B cell (primary cell): ENCODE results near the gene AGFG2. TPM values are rescaled to one million over a fixed set of nuclear protein-coding genes. Genes with fewer than 3 reads are reported as not detected.

Source experiments
- ATAC-seq: fragments of 200-7000 bp; cut with Tn5 transposase; one replicate; pipeline ENCODE4 v1.10.0; 2021; ENCODE audit warnings: low read depth, mild to moderate bottlenecking, moderate number of reproducible peaks, moderate library complexity
- CTCF ChIA-PET: fragments of 350-600 bp; sonication (Branson Sonifier 250); formaldehyde crosslinking; loops from one replicate; lab custom pipeline; 2021; ENCODE audit warnings: antibody characterized with exemption, inconsistent platforms; lab: Charles Lee
- POLR2A ChIA-PET: fragments of 350-600 bp; sonication (Branson Sonifier 250); formaldehyde crosslinking; loops from one replicate; lab custom pipeline; 2021; ENCODE audit warnings: antibody characterized with exemption; lab: Charles Lee
- DNase-seq: peaks from one replicate; pipeline ENCODE4 v3.0.0; 2013
- H2AFZ ChIP-seq: 2 replicates; pipeline ENCODE4 v1.6.1; 2012; ENCODE audit warnings: mild to moderate bottlenecking, low read depth, low read length; ENCODE audit not compliant: insufficient read depth, poor library complexity, severe bottlenecking
- H3K27ac ChIP-seq, 2 donors: 1 replicate in 1 of 2; 2 replicates in 1 of 2; pipeline ENCODE4 v1.5.1; 2012 to 2013; ENCODE audit warnings: low read length in 2 of 2, mild to moderate bottlenecking in 2 of 2, moderate library complexity in 1 of 2
- H3K27me3 ChIP-seq, 4 experiments: fragments of 200-600 bp in 1 of 4; sonication (generic) in 1 of 4; replicated peaks in 1 of 4; 1 replicate in 2 of 4; 2 replicates in 2 of 4; pipeline versions ENCODE4 v1.6.1 to v1.7.0; 2013 to 2016; ENCODE audit warnings: low read length in 3 of 4, mild to moderate bottlenecking in 2 of 4, mixed read lengths in 1 of 4, moderate library complexity in 1 of 4; ENCODE audit not compliant: insufficient read depth in 4 of 4, control insufficient read depth in 3 of 4; ENCODE audit errors: control extremely low read depth in 1 of 4
- H3K36me3 ChIP-seq, 2 experiments: replicated peaks in 1 of 2; 1 replicate in 1 of 2; 2 replicates in 1 of 2; pipeline versions ENCODE4 v1.6.1 to v1.7.1; 2013; ENCODE audit warnings: low read length in 1 of 2; ENCODE audit not compliant: insufficient read depth in 2 of 2, control insufficient read depth in 1 of 2; ENCODE audit errors: control extremely low read depth in 1 of 2, extremely low read depth in 1 of 2
- H3K4me1 ChIP-seq, 2 donors: fragments of 200-600 bp in 1 of 2; sonication (generic) in 1 of 2; 1 replicate in 1 of 2; 2 replicates in 1 of 2; pipeline versions ENCODE4 v1.5.1 to v1.6.1; 2013 to 2017; ENCODE audit warnings: low read length in 2 of 2; ENCODE audit not compliant: control insufficient read depth in 2 of 2, insufficient read depth in 2 of 2
- H3K4me2 ChIP-seq: replicated peaks from 2 replicates; pipeline ENCODE3; 2012; ENCODE audit warnings: mild to moderate bottlenecking, low read depth, low read length; ENCODE audit not compliant: poor library complexity, severe bottlenecking
- H3K4me3 ChIP-seq, 5 experiments: fragments of 200-600 bp in 1 of 5; sonication (generic) in 1 of 5; 1 replicate in 3 of 5; 2 replicates in 2 of 5; pipeline versions ENCODE4 v1.5.1 to v1.7.0; 2011 to 2016; ENCODE audit warnings: low read length in 4 of 5, mild to moderate bottlenecking in 4 of 5, low read depth in 2 of 5, control low read depth in 1 of 5, moderate library complexity in 1 of 5; ENCODE audit not compliant: insufficient read depth in 1 of 5; ENCODE audit errors: control extremely low read depth in 1 of 5, extremely low read depth in 1 of 5
- H3K79me2 ChIP-seq: fragments of 200-600 bp; sonication (generic); one replicate; pipeline ENCODE4 v1.6.0; 2016; ENCODE audit warnings: low read length; ENCODE audit not compliant: control insufficient read depth, insufficient read depth
- H3K9ac ChIP-seq: fragments of 200-600 bp; sonication (generic); 2 replicates; pipeline ENCODE4 v1.6.1; 2017; ENCODE audit warnings: mild to moderate bottlenecking, low read length, moderate library complexity
- H3K9me3 ChIP-seq, 3 donors: one replicate each; pipeline versions ENCODE4 v1.6.1 to v1.7.1; 2013; ENCODE audit warnings: low read length in 2 of 3; ENCODE audit not compliant: control insufficient read depth in 2 of 3, insufficient read depth in 1 of 3; ENCODE audit errors: control extremely low read depth in 1 of 3
- H4K20me1 ChIP-seq: 2 replicates; pipeline ENCODE4 v1.6.0; 2012; ENCODE audit warnings: mild to moderate bottlenecking, low read length; ENCODE audit not compliant: insufficient read depth, control insufficient read depth, poor library complexity, severe bottlenecking
- H3K27ac Mint-ChIP-seq: one replicate; pipeline ENCODE4 v1.8.0; 2021; ENCODE audit warnings: mixed read lengths
- H3K27me3 Mint-ChIP-seq: one replicate; pipeline ENCODE4 v1.8.0; 2021; ENCODE audit warnings: mixed read lengths
- H3K4me1 Mint-ChIP-seq: one replicate; pipeline ENCODE4 v1.8.0; 2021; ENCODE audit warnings: mixed read lengths
- H3K4me3 Mint-ChIP-seq: one replicate; pipeline ENCODE4 v1.8.0; 2021; ENCODE audit warnings: mixed read lengths
- H3K9me3 Mint-ChIP-seq: one replicate; pipeline ENCODE4 v1.8.0; 2022; ENCODE audit warnings: mixed read lengths; ENCODE audit not compliant: insufficient read depth
- CTCF ChIP-seq: fragments of 200-600 bp; IDR thresholded peaks from one replicate; pipeline ENCODE4 v1.8.0; 2022; ENCODE audit warnings: antibody characterized with exemption, mild to moderate bottlenecking
- EZH2 ChIP-seq: IDR thresholded peaks from 2 replicates; pipeline ENCODE4 v1.6.1; 2012; ENCODE audit warnings: borderline replicate concordance, low read depth, mild to moderate bottlenecking, moderate library complexity, low read length; ENCODE audit not compliant: insufficient read depth, poor library complexity, severe bottlenecking
- WGBS: methylation state at CpG from one replicate; pipeline ENCODE4 v1.1.5; 2013; ENCODE audit warnings: missing lambda C conversion rate; ENCODE audit not compliant: insufficient coverage; 5-methylcytosine and 5-hydroxymethylcytosine counted together
- intact Hi-C: fragments of 100-400 bp; cut with micrococcal nuclease; formaldehyde crosslinking; loops from one replicate; pipeline ENCODE4 v1.10.0; 2022
- polyA plus RNA-seq: library from polyadenylated mRNA; depleted of rRNA; stranded (reverse); fragments of >200 nt; gene quantifications from 2 replicates; pipeline ENCODE4 v1.2.3, GENCODE V29; 2012
- total RNA-seq, 2 donors: library from RNA; stranded (reverse); fragments of 120-200 nt in 1 of 2; gene quantifications; 1 replicate in 1 of 2; 2 replicates in 1 of 2; pipeline versions ENCODE4 v1.2.3 to v1.2.4, GENCODE V29; 2013 to 2022

AGFG2 gene
- total and polyA plus RNA-seq, 2 donors (not counting 1 experiment from before 2014, with no cell fraction given): 11.0 TPM

DNA sequence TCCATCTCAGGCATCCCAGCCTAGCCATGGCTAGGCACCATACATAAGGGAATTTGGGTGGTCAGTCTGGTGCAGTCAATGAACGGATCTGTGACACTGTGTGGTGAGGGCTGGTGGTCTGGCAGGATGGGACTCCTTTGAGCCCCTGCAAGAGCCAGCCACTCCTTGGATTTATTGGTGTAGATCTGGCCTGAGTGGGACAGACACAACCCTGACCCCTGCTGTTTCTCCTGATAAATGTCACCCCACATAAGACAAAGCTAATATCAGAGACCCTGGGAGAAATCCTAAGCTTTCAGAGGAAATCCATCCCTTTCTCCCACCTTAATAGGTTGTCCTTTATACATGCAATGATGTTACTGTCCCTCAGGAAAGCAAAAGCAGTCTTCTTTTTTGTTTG is 49.4 kb downstream of the AGFG2 start:
- Histone ChIP-seq H3K9ac (no peak overlapping the region), H3K79me2 (peaks cover 18% of the 10 kb centered on the region), H3K9me3 (no peaks in the 10 kb centered on the region), H3K27ac (no peak overlapping the region), H3K4me3 (no peak overlapping the region), H3K36me3 (no peaks in the 10 kb centered on the region), H2AFZ (no peak overlapping the region), H3K27me3 (peaks cover 0 to 22% (median 7%) of the 10 kb centered on the region in 4 experiments), H4K20me1 (peaks cover 15% of the 10 kb centered on the region), H3K4me2 (no peak overlapping the region), H3K4me1 (peaks cover 14 to 23% of the 10 kb centered on the region in 2 donors)
- H3K27ac Mint-ChIP-seq: peak overlapping the region; percentile 42
- CTCF ChIA-PET: interaction anchor here (0.6 to 11.1 kb wide), 27 partner anchors 15 to 263 kb away, joined by 3 to 226 read pairs (median 4); partner anchors contain the start of genes AGFG2, MOSPD3, PCOLCE and SLC12A9
- POLR2A ChIA-PET: interaction anchor here (0.7 to 1.1 kb wide), 5 partner anchors 19 to 302 kb away, joined by 3 to 4 read pairs (median 3); partner anchors contain the start of gene AGFG2
- H3K4me3 Mint-ChIP-seq: peak overlapping the region; percentile 72
- H3K4me1 Mint-ChIP-seq: peaks cover 28% of the 10 kb centered on the region
- TF ChIP-seq EZH2: no peak
- peak; percentile 41 for TF ChIP-seq CTCF
- WGBS: 60% methylated on average over 1 of the region's 1 CpG
- peaks cover 19% of the 10 kb centered on the region for H3K27me3 Mint-ChIP-seq
- DNase-seq (no peak), ATAC-seq (no peak)
- intact Hi-C loops: loop anchor here (1.0 to 5.0 kb wide), 2 partner anchors 24 to 506 kb away; partner anchors contain the start of gene ZNF3
- no peaks in the 10 kb centered on the region for H3K9me3 Mint-ChIP-seq

GRCh38 chr7:100589341-100589947 is 50.4 kb downstream of the AGFG2 start:
- H3K4me2 ChIP-seq: no peak overlapping the region
- Mint-ChIP-seq H3K9me3 (no peaks in the 10 kb centered on the region), H3K4me3 (no peak overlapping the region), H3K27me3 (peaks cover 19% of the 10 kb centered on the region), H3K4me1 (peaks cover 20% of the 10 kb centered on the region), H3K27ac (no peak overlapping the region)
- peaks cover 0 to 22% (median 7%) of the 10 kb centered on the region in 4 experiments for H3K27me3 ChIP-seq
- no peak overlapping the region for H3K9ac ChIP-seq
- peaks cover 14% of the 10 kb centered on the region for H3K79me2 ChIP-seq
- ChIA-PET POLR2A (interaction anchor here (1.1 kb wide), 2 partner anchors 20 to 26 kb away, joined by 4 read pairs; no protein-coding TSS in a partner anchor), CTCF (interaction anchor here (0.8 to 11.1 kb wide), 18 partner anchors 14 to 262 kb away, joined by 3 to 226 read pairs (median 4); partner anchors contain the start of genes AGFG2, MOSPD3, PCOLCE and SLC12A9)
- H3K27ac ChIP-seq: no peak overlapping the region
- no peaks in the 10 kb centered on the region for H3K9me3 ChIP-seq
- 64% methylated on average over 4 of the region's 7 CpGs for WGBS
- H4K20me1 ChIP-seq: peaks cover 15% of the 10 kb centered on the region
- H3K4me1 ChIP-seq: peaks cover 12 to 14% of the 10 kb centered on the region in 2 donors
- no peak for TF ChIP-seq CTCF
- no peak for TF ChIP-seq EZH2
- no peak for ATAC-seq
- no peak overlapping the region for H3K4me3 ChIP-seq
- H3K36me3 ChIP-seq: no peaks in the 10 kb centered on the region
- intact Hi-C loops: loop anchor here (5.0 kb wide), 1 partner anchor 507 kb away; the partner anchor contains the start of gene ZNF3
- no peak overlapping the region for H2AFZ ChIP-seq
- no peak for DNase-seq
